ENCODE data around the gene NODAL.

NODAL gene

DNA sequence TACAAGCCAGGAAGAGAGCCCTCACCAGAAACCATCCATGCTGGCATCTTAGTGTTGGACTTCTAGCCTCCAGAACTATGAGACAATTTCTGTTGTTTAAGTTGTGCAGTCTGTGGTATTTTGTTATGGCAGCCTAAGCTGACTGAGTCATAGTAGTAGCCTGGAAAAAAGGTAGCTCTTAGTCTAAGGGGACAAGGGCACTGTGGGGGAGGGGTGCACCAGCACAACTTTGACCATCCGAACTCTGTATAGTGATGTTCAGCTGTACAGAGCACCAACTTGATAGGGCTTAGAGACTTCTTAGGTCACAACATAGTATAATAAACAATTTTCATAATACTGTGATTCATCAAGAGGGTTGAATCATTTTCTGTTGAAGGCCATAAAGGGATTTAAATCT, 23.3 kb downstream of the NODAL start:
- TF ChIP-seq, protein P1, sequence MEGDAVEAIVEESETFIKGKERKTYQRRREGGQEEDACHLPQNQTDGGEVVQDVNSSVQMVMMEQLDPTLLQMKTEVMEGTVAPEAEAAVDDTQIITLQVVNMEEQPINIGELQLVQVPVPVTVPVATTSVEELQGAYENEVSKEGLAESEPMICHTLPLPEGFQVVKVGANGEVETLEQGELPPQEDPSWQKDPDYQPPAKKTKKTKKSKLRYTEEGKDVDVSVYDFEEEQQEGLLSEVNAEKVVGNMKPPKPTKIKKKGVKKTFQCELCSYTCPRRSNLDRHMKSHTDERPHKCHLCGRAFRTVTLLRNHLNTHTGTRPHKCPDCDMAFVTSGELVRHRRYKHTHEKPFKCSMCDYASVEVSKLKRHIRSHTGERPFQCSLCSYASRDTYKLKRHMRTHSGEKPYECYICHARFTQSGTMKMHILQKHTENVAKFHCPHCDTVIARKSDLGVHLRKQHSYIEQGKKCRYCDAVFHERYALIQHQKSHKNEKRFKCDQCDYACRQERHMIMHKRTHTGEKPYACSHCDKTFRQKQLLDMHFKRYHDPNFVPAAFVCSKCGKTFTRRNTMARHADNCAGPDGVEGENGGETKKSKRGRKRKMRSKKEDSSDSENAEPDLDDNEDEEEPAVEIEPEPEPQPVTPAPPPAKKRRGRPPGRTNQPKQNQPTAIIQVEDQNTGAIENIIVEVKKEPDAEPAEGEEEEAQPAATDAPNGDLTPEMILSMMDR (IDR thresholded peaks at IDR 0.05) = no peak

DNA sequence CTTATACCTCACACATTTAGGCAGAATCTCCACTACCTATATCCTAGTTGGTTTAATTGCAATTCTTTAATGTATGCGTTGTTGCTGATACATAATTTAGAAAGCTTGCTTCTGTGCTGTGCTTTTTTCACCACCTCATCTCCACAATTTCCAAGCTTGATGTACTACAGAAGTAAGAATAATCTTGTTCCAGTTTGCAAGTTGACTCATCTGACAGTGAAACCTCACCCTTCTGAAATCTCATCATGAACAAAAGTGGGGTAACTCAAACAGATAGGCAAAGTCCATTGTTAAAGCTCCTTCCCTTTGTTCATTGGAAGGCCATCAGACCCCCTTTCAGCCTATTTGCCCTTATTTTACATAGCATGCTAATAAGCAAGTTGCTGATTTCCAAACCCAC, 23.9 kb downstream of the NODAL start:
- TF ChIP-seq, protein P1 (IDR thresholded peaks at IDR 0.05) = no peak

DNA sequence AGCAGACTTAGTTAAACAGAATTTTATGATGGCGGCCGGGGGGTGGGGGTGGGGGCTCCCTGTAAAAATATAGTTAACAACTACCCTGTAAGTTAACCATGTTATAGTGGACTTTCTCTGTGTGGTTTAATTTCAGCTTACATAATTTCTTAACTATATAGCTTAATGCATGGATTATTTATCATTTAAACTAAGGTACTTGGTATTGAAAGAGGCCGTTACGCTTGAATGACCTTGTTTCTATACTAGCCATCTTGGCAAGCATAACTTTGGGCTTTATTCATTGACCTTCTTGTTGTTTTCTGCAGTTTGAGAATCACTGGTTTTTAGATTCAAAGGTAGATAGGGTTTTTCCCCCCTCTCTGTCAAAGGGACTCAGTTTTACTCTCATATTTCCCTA, 29.1 kb downstream of the NODAL start:
- TF ChIP-seq, protein P1 (IDR thresholded peaks at IDR 0.05) = no peak

DNA sequence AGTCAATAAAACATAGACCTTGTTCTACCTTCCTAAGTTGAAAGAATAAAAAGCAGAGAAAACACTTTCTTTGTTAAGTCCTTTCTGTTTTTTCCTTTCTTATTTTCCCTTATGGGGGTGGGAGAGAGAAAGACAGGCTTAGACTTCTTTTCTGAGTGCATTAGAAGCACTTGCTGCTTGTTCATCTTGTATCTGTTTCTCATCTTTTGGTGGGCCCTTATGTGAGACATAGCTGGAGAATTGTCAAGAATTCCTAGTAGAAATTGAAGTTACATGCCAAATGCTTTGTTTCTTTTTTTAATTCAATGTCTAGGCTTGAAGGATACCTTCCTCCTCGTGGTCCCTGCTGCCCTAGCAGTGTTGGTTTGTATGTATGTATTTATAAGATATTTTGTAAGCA, 30.9 kb downstream of the NODAL start:
- TF ChIP-seq, protein P1 (IDR thresholded peaks at IDR 0.05) = no peak

DNA sequence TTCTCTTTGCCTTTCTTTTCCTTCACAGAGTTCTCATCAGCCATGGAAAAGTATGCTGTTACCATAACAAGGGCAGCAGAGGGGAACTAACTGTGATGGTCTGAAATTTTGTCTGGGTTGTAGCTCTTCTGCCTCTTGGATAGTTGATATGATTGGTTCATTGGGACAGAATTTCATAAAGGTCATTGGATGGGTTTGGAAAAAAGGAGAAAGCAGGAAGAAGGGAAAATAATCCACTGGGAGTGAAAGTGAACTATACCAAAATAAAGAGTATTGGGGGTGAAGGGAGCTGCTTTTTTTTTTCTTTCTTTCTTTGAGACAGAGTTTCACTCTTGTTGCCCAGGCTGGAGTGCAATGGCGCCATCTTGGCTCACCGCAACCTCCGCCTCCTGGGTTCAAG, 31.7 kb downstream of the NODAL start:
- TF ChIP-seq, protein P1 (IDR thresholded peaks at IDR 0.05) = no peak

DNA sequence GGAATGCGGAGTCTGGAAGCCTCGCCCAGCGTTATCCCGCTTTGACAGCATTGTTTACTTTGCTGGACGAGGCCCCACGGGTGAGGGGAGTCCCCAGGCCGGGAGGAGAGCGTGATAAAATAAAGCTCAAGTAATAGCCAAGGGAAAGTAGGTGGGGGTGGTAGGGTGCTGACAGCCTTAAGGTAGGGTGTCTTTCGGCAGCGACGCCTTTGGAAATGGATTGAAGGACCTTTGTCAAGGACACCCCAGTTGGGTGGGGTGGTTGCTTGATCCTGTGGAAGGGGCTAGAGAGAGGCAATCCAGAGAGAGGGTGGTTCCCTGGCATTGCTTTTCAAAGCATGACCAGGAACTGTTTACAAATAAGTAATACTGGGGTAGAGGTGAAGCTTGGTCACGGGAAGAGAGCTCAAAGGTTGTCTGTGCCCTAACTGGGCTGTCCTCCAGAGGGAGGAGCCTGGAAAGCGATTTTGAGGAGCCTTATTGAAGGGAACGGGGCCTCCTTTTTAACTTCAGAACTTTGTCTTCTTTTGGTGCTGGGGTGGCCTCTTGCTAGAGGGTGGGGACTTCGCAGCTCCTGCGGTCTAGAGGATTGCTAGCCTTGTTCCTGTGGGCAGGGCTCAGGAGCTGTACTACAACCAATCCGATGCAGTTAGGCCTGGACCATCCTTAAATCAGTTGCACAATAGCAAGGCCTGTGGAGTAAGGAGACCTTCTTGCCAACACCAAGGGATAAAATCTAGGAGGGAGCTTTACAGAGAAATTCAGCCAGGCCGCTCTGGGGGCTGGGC, 36.2 kb downstream of the NODAL start:
- TF ChIP-seq, protein P1 (IDR thresholded peaks at IDR 0.05) = no peak

DNA sequence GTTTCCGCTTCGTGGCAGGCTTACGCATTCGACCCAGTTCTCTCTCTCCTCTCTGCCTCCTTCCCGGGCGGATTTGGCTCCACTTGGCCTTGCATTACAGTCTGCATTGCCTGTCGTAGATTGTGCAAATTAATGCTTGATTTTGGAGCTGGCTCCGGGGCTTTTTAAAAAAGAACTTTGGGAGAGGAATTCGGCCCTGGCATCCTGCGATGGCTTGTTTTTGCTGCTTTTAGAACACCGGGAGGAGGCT, 36.8 kb downstream of the NODAL start:
- TF ChIP-seq, protein P1 (IDR thresholded peaks at IDR 0.05) = no peak

Data from LNCAP (cell line).